ENCODE measurements around the gene RAP2A.

DNA sequence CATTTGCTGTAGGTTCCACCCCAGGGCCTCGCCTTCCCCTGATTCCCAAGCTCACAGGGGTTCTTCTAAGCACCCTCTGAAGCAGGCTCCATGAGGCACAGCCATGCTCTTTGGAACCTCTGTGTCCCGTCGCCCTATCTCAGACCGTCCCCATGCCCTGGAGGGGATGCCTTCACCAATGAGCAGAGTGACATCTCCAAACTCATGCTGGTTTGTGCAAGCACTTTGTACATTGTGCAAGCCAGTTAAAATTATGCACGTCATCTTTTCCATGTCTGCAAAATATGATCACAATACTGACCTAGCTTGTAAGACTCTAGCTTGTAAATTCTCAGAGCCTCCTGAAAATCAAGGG lies 46.5 kb upstream of the RAP2A start:
- peak in 1 of 3 donors; percentile 9 for TF ChIP-seq POLR2A (IDR thresholded peaks at IDR 0.05)
- TF ChIP-seq, protein P1, sequence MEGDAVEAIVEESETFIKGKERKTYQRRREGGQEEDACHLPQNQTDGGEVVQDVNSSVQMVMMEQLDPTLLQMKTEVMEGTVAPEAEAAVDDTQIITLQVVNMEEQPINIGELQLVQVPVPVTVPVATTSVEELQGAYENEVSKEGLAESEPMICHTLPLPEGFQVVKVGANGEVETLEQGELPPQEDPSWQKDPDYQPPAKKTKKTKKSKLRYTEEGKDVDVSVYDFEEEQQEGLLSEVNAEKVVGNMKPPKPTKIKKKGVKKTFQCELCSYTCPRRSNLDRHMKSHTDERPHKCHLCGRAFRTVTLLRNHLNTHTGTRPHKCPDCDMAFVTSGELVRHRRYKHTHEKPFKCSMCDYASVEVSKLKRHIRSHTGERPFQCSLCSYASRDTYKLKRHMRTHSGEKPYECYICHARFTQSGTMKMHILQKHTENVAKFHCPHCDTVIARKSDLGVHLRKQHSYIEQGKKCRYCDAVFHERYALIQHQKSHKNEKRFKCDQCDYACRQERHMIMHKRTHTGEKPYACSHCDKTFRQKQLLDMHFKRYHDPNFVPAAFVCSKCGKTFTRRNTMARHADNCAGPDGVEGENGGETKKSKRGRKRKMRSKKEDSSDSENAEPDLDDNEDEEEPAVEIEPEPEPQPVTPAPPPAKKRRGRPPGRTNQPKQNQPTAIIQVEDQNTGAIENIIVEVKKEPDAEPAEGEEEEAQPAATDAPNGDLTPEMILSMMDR (IDR thresholded peaks at IDR 0.05), result no peak

Measured in body of pancreas (tissue), 4 donors.